ENCODE measurements around the gene ADARB2. TPM values are rescaled to one million over a fixed set of nuclear protein-coding genes. Genes with fewer than 3 reads are reported as not detected.

Gene ADARB2
- 0.06 to 0.17 TPM (median 0.06 TPM) in 3 of 5 replicates, not detected in the others for total RNA-seq (2022; extraction: Qiagen RNA extraction)

DNA sequence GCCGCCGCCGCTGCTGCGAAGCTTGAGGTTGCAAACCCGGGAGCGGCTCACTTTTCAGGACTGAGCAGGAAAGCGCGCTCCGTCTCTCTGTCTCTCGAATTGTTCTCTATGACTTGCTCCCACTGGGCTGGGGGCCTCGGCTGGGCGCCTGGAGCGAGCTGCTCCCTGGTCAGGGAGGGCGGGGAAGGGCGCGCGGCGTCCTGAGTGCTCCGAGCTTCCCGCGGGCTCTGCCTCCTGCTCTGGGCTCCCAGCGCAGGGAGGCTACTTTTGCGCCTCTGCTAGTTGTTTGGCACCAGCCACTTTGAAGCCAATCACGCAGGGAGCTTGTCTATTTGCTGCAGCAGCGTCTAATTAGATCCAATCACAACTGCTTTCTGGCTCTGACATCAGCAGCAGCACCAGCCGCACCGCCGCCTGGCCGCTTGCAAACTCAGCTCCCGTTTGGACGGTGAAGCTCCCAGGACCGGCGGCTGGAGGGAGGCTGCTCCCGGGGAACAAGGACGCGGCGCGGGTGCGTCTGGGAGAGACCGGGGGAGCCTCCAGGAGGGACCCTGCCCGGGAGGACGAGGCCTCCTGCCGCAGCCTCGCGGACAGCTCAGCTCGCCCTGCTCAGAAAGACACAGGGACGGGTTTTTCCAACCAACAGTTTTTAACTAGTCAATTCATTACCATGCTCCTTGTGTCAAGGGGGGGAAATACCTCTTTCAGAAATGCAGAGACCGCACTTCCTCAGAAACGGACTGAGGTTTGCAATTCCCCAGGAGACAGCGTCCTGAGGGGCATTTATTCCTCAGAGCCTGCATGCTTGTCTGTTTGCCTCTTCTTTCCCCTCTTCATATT, at the start of gene ADARB2:
TSS of gene ADARB2 (minus strand) at position 304 of the 840 bp plus-strand sequence.

Measured in A549 treated with AZD2906 at 1 μM for 4 hours (cell line).